Tibial artery (tissue), 4 donors: ENCODE results near the gene NFKBIZ.

Experiments
- DNase-seq, 2 donors: peaks; one replicate each; pipeline ENCODE4 v3.0.0-alpha.2; 2019
- H3K27ac ChIP-seq, 2 donors: fragments of 200-600 bp; sonication (generic) in 1 of 2; 1 replicate in 1 of 2; 2 replicates in 1 of 2; pipeline ENCODE4 v1.5.1; 2018 to 2019; ENCODE audit warnings: mild to moderate bottlenecking in 1 of 2
- H3K27me3 ChIP-seq, 2 donors: fragments of 200-600 bp; sonication (generic) in 1 of 2; one replicate each; pipeline versions ENCODE4 v1.5.1 to v1.6.0; 2016 to 2019
- H3K36me3 ChIP-seq, 3 donors: fragments of 200-600 bp; sonication (generic) in 2 of 3; one replicate each; pipeline ENCODE4 v1.5.1; 2016 to 2019; ENCODE audit warnings: mild to moderate bottlenecking in 2 of 3
- H3K4me1 ChIP-seq, 4 donors: fragments of 200-600 bp; sonication (generic) in 2 of 4; 1 replicate in 3 of 4; 2 replicates in 1 of 4; pipeline ENCODE4 v1.5.1; 2016 to 2019
- H3K4me3 ChIP-seq, 2 donors: fragments of 200-600 bp; sonication (generic) in 1 of 2; 1 replicate in 1 of 2; 2 replicates in 1 of 2; pipeline ENCODE4 v1.5.1; 2018 to 2019; ENCODE audit warnings: mild to moderate bottlenecking in 2 of 2
- H3K9me3 ChIP-seq, 3 donors: fragments of 200-600 bp; sonication (generic) in 1 of 3; one replicate each; pipeline ENCODE4 v1.5.1; 2016 to 2019
- CTCF ChIP-seq, 2 experiments: fragments of 200-600 bp in 1 of 2; fragments of 450-650 bp in 1 of 2; IDR thresholded peaks; one replicate each; pipeline ENCODE4 v1.5.1; 2017 to 2019; ENCODE audit warnings: antibody characterized with exemption in 2 of 2, mild to moderate bottlenecking in 1 of 2, moderate library complexity in 1 of 2
- intact Hi-C: fragments of 100-400 bp; cut with DNase I; formaldehyde crosslinking; loops from one replicate; pipeline ENCODE4 v1.15.0; 2023; ENCODE audit warnings: low total_unique reads

The NFKBIZ gene

GRCh38 chr3:101857301-101857741, 8.0 kb downstream of the NFKBIZ start:
- intact Hi-C loops = loop anchor here (10.0 kb wide), 1 partner anchor 367 kb away; no protein-coding TSS in a partner anchor
- Histone ChIP-seq H3K4me1 (peaks cover 0 to 66% (median 26%) of the 10 kb centered on the region in 4 donors), H3K27ac (peak overlapping the region in 1 of 2 donors; percentile 18), H3K9me3 (no peaks in the 10 kb centered on the region), H3K36me3 (peaks cover 94 to 100% (median 98%) of the 10 kb centered on the region in 3 donors), H3K4me3 (peak overlapping the region in 1 of 2 donors; percentile 7), H3K27me3 (no peaks in the 10 kb centered on the region)
- no peak for TF ChIP-seq CTCF (IDR thresholded peaks at IDR 0.05)
- DNase-seq = no peak

DNA sequence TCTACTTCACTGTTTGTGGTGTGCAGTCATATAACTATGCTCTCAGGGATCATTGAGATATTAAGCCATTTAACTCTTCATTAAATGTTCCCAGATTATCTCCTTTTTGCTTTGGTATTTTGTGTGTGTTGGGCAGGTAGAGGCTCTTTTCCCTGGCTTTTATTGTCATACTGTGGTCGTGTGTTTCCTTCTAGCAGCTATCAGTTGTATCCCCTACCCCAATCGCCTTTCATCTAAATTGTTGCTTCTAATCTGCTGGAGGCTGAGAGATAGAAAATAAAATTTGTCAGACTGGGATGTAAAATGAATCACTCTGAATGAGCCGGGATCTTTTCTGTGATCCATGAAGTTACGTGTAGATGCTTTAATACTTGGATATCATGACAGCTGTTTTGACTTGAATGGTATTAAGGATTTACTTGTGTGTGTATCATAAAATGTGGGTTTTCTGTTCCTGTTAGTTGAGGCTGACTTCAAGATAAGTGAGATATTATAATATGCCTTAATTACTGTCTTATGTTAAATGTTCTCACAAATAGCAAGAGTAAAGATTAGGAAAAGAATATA, 9.2 kb downstream of the NFKBIZ start:
- no peak overlapping the region for H3K27ac ChIP-seq
- DNase-seq = no peak
- H3K4me3 ChIP-seq = peak overlapping the region in 1 of 2 donors; percentile 7
- H3K36me3 ChIP-seq = peaks cover 82 to 97% (median 86%) of the 10 kb centered on the region in 3 donors
- TF ChIP-seq CTCF (IDR thresholded peaks at IDR 0.05) = no peak
- intact Hi-C loops = loop anchor here (10.0 kb wide), 1 partner anchor 366 kb away; no protein-coding TSS in a partner anchor
- peaks cover 0 to 53% (median 16%) of the 10 kb centered on the region in 4 donors for H3K4me1 ChIP-seq
- no peaks in the 10 kb centered on the region for H3K27me3 ChIP-seq
- H3K9me3 ChIP-seq = no peaks in the 10 kb centered on the region

- Histone ChIP-seq H3K27me3 (no peaks in the 10 kb centered on the region), H3K4me1 (peaks cover 0 to 39% (median 7%) of the 10 kb centered on the region in 4 donors), H3K36me3 (peaks cover 68 to 86% (median 71%) of the 10 kb centered on the region in 3 donors), H3K9me3 (no peaks in the 10 kb centered on the region), H3K4me3 (no peak overlapping the region), H3K27ac (no peak overlapping the region)
- no peak for DNase-seq
- no peak for TF ChIP-seq CTCF (IDR thresholded peaks at IDR 0.05)
- intact Hi-C loops = loop anchor here (10.0 kb wide), 1 partner anchor 365 kb away; no protein-coding TSS in a partner anchor
These were observed 10.7 kb downstream of the NFKBIZ start for GRCh38 chr3:101859882-101860448.

DNA sequence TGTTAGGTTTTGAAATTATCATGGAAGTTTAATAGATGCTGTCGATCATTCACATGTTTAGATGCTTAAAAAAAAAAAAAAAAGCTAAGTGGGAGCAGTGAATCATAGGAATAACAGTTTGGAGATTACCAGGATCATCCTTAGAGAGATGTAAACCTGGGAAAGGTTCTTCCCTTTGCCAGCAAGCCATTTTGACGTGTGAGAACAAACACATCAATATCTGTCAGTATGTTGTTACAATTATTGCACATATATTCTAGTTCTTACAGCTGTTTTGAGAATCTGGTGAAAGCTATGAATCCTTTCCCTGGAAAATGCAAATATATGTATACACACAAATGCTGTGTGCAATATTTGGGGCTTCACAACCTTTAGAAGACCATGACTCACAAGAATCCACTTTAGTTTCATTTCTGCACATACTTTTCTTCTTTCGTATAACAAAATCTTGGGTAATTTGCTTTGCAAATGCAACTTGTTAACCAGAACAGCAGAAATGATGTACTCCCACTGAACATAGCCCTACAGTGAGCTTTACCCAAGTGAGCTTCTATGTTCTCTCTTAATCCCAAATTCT, 12.0 kb downstream of the NFKBIZ start:
- intact Hi-C loops = no loop called here
- Histone ChIP-seq H3K36me3 (peaks cover 54 to 73% (median 58%) of the 10 kb centered on the region in 3 donors), H3K4me3 (no peak overlapping the region), H3K27ac (no peak overlapping the region), H3K4me1 (peaks cover 0 to 26% (median 6%) of the 10 kb centered on the region in 4 donors), H3K27me3 (no peaks in the 10 kb centered on the region), H3K9me3 (no peaks in the 10 kb centered on the region)
- DNase-seq = no peak
- TF ChIP-seq CTCF (IDR thresholded peaks at IDR 0.05) = no peak

DNA sequence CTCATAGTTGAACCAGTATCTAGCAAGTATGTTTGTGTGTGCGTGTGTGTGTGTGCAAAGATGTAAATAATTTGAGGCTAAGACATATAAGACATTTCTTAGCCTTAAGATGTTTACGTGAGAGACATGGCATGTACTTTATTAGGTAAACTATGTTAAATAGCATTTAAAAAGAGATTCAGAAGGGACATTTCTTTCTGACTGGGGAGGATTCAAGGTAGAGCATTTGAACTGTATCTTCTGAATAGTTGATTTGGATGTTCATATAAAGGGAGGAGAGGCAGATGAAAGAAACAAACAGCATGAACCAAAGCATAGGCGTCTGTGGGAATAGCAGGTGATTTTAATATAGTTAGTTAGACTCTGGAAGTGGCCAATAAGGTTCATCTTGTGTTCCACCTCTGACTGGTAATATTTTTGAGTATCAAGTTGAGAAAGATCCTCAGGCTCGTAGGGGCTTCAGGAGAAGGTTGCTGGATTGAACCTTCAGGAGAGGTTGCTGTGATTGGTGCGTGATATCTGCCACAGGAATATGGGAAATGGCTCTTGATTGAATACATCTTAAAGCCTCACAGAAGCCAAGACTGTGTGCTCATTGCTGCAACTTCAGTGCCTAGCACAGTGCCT, 12.6 kb downstream of the NFKBIZ start:
- no peak for DNase-seq
- Histone ChIP-seq H3K36me3 (peaks cover 48 to 67% (median 52%) of the 10 kb centered on the region in 3 donors), H3K4me1 (peaks cover 0 to 20% (median 5%) of the 10 kb centered on the region in 4 donors), H3K4me3 (no peak overlapping the region), H3K9me3 (no peaks in the 10 kb centered on the region), H3K27me3 (no peaks in the 10 kb centered on the region), H3K27ac (no peak overlapping the region)
- intact Hi-C loops = no loop called here
- no peak for TF ChIP-seq CTCF (IDR thresholded peaks at IDR 0.05)
